Endothelial cell of umbilical vein (primary cell): Measurements from ENCODE around the gene PCLO.
"Not testable (repeated sequence)": the region's sequence is repeated elsewhere in the genome, so short reads cannot be mapped to it uniquely, and the experiment has no call there.

Experiments used
- EZH2 ChIP-seq: IDR thresholded peaks from 2 replicates; pipeline ENCODE4 v1.6.1; 2012; ENCODE audit warnings: borderline replicate concordance, low read depth, mild to moderate bottlenecking, moderate library complexity, low read length, inconsistent platforms; ENCODE audit not compliant: severe bottlenecking
- FOS ChIP-seq: IDR thresholded peaks from 2 replicates; pipeline ENCODE4 v1.6.1; 2011; ENCODE audit warnings: mild to moderate bottlenecking, low read length, moderate library complexity, borderline replicate concordance; ENCODE audit not compliant: insufficient read depth
- GATA2 ChIP-seq: IDR thresholded peaks from 2 replicates; pipeline ENCODE4 v1.7.0; 2011; ENCODE audit warnings: low read depth, mild to moderate bottlenecking, moderate library complexity, mixed read lengths, low read length; ENCODE audit not compliant: insufficient read length, insufficient read depth
- JUN ChIP-seq: IDR thresholded peaks from 2 replicates; pipeline ENCODE4 v1.6.1; 2011; ENCODE audit warnings: borderline replicate concordance, low read depth; ENCODE audit not compliant: insufficient read length, insufficient read depth
- MYC ChIP-seq: IDR thresholded peaks from one replicate; pipeline ENCODE4 v1.6.1; 2011; ENCODE audit warnings: mild to moderate bottlenecking, low read depth, low read length
- POLR2A ChIP-seq: IDR thresholded peaks from 2 replicates; pipeline ENCODE4 v1.6.1; 2012; ENCODE audit warnings: low read depth, mild to moderate bottlenecking, control low read depth, low read length
- POLR2AphosphoS5 ChIP-seq: IDR thresholded peaks from 2 replicates; pipeline ENCODE4 v1.6.1; 2012; ENCODE audit warnings: low read depth, mild to moderate bottlenecking, control low read depth, low read length, moderate library complexity; ENCODE audit not compliant: insufficient read depth
- TF ChIP-seq, protein P1 (sequence below), 2 donors: IDR thresholded peaks; 1 replicate in 1 of 2; 2 replicates in 1 of 2; pipeline ENCODE4 v1.5.1; 2011; ENCODE audit warnings: low read length in 2 of 2, mild to moderate bottlenecking in 2 of 2, moderate library complexity in 2 of 2, control low read depth in 1 of 2, inconsistent platforms in 1 of 2, low read depth in 1 of 2; ENCODE audit not compliant: insufficient read depth in 1 of 2; ENCODE audit errors: extremely low read depth in 1 of 2
- TF ChIP-seq, protein P2 (sequence below): IDR thresholded peaks from 2 replicates; pipeline ENCODE4 v1.6.1; 2011; ENCODE audit not compliant: insufficient read depth, insufficient read length

DNA sequence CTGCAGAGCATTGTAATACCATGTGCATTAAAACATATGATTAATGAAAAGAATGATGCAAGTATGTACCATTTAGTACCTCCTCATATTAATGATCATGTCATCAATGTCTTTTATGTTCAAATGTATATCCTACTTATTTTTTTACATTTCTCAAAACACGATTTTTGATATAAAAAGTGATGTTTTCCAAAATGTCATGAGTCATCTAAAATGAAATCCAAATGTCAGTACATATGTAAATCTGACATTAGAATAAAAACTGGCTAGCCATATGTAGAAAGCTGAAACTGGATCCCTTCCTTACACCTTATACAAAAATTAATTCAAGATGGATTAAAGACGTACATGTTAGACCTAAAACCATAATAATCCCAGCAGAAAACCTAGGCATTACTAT lies 261.6 kb downstream of the PCLO start:
- TF ChIP-seq, protein P1, sequence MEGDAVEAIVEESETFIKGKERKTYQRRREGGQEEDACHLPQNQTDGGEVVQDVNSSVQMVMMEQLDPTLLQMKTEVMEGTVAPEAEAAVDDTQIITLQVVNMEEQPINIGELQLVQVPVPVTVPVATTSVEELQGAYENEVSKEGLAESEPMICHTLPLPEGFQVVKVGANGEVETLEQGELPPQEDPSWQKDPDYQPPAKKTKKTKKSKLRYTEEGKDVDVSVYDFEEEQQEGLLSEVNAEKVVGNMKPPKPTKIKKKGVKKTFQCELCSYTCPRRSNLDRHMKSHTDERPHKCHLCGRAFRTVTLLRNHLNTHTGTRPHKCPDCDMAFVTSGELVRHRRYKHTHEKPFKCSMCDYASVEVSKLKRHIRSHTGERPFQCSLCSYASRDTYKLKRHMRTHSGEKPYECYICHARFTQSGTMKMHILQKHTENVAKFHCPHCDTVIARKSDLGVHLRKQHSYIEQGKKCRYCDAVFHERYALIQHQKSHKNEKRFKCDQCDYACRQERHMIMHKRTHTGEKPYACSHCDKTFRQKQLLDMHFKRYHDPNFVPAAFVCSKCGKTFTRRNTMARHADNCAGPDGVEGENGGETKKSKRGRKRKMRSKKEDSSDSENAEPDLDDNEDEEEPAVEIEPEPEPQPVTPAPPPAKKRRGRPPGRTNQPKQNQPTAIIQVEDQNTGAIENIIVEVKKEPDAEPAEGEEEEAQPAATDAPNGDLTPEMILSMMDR (IDR thresholded peaks at IDR 0.05; ENCODE audit: extremely low read depth in 1 of 2, insufficient read depth in 1 of 2, low read depth in 1 of 2, low read length in 2 of 2) = not testable (repeated sequence)
- TF ChIP-seq POLR2A, GATA2, EZH2, FOS, POLR2AphosphoS5, JUN, MYC: not testable (repeated sequence)
- TF ChIP-seq, protein P2, sequence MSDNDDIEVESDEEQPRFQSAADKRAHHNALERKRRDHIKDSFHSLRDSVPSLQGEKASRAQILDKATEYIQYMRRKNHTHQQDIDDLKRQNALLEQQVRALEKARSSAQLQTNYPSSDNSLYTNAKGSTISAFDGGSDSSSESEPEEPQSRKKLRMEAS = not testable (repeated sequence)
